A549 (cell line): ENCODE results near the gene SYTL2.

Source experiments
- CBX8 ChIP-seq: fragments of 200-600 bp; sonication (generic); IDR thresholded peaks from 2 replicates; pipeline ENCODE4 v1.6.1; 2016
- EP300 ChIP-seq, 2 experiments: fragments of >200 bp; sonication (Bioruptor Twin); formaldehyde crosslinking; IDR thresholded peaks; 2 replicates in 1 of 2; 3 replicates in 1 of 2; pipeline ENCODE4 v1.6.1; 2016 to 2017
- FOSL2 ChIP-seq, 2 experiments: fragments of 450-650 bp in 1 of 2; fragments of >200 bp in 1 of 2; sonication (Bioruptor Twin) in 1 of 2; formaldehyde crosslinking; IDR thresholded peaks; 2 replicates each; pipeline versions ENCODE4 v1.5.0 to v1.6.1; 2016 to 2020; ENCODE audit warnings: mild to moderate bottlenecking in 1 of 2, moderate library complexity in 1 of 2
- JUN ChIP-seq, 2 experiments: fragments of >200 bp; sonication (Bioruptor Twin); formaldehyde crosslinking; IDR thresholded peaks; 2 replicates in 1 of 2; 3 replicates in 1 of 2; pipeline ENCODE4 v1.6.1; 2016 to 2017
- MAFK ChIP-seq: fragments of 450-650 bp; IDR thresholded peaks from 2 replicates; pipeline ENCODE4 v1.6.1; 2014; ENCODE audit not compliant: partially characterized antibody
- MAZ ChIP-seq: fragments of 150-350 bp; IDR thresholded peaks from 2 replicates; pipeline ENCODE4 v1.6.1; 2014; ENCODE audit warnings: antibody characterized with exemption, low read depth, low read length, borderline replicate concordance
- POLR2A ChIP-seq: IDR thresholded peaks from 2 replicates; pipeline ENCODE4 v1.6.1; 2012; ENCODE audit warnings: mild to moderate bottlenecking, low read length
- SMC3 ChIP-seq: fragments of >200 bp; sonication (Bioruptor Twin); formaldehyde crosslinking; IDR thresholded peaks from 3 replicates; pipeline ENCODE4 v1.6.1; 2018; ENCODE audit warnings: inconsistent platforms
- SREBF2 ChIP-seq: fragments of 450-650 bp; IDR thresholded peaks from 2 replicates; pipeline ENCODE4 v1.6.1; 2014; ENCODE audit warnings: mild to moderate bottlenecking, moderate library complexity
- TF ChIP-seq, protein P1 (sequence below): fragments of 250-450 bp; sonication (Bioruptor Pico); IDR thresholded peaks from 2 replicates; pipeline ENCODE4 v1.5.0; 2021; ENCODE audit warnings: mild to moderate bottlenecking, moderate library complexity, borderline replicate concordance
- TF ChIP-seq, protein P2 (sequence below): fragments of >200 bp; sonication (Bioruptor Twin); formaldehyde crosslinking; IDR thresholded peaks from 3 replicates; pipeline ENCODE4 v1.5.1; 2016
- TF ChIP-seq, protein P3 (sequence below): fragments of >200 bp; sonication (Bioruptor Twin); formaldehyde crosslinking; IDR thresholded peaks from 3 replicates; pipeline ENCODE4 v1.6.1; 2016
- TF ChIP-seq, protein P4 (sequence below): IDR thresholded peaks from 2 replicates; pipeline ENCODE4 v1.6.1; 2012

DNA sequence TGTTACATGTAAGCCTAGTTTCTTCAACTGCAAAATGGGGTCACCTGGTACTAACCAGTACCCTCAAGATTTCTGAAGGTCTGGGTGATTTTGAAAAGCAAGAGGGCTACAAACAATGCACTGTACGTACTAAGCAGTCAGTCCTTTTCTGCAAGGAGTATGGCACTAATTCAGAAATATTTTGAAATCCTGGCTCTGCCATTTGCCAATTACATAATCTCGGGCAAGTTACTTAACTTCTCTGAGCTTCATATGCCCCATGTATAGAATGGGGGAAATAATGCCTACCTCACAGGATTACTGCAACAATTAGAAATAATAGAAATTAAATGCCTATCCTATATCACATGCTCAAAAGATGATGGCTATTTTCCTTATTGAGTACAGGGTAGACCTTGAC is 64.3 kb downstream of the SYTL2 start:
- TF ChIP-seq, protein P1, sequence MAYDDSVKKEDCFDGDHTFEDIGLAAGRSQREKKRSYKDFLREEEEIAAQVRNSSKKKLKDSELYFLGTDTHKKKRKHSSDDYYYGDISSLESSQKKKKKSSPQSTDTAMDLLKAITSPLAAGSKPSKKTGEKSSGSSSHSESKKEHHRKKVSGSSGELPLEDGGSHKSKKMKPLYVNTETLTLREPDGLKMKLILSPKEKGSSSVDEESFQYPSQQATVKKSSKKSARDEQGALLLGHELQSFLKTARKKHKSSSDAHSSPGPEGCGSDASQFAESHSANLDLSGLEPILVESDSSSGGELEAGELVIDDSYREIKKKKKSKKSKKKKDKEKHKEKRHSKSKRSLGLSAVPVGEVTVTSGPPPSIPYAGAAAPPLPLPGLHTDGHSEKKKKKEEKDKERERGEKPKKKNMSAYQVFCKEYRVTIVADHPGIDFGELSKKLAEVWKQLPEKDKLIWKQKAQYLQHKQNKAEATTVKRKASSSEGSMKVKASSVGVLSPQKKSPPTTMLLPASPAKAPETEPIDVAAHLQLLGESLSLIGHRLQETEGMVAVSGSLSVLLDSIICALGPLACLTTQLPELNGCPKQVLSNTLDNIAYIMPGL (CRISPR knock-in tag) = no peak
- TF ChIP-seq, protein P2, sequence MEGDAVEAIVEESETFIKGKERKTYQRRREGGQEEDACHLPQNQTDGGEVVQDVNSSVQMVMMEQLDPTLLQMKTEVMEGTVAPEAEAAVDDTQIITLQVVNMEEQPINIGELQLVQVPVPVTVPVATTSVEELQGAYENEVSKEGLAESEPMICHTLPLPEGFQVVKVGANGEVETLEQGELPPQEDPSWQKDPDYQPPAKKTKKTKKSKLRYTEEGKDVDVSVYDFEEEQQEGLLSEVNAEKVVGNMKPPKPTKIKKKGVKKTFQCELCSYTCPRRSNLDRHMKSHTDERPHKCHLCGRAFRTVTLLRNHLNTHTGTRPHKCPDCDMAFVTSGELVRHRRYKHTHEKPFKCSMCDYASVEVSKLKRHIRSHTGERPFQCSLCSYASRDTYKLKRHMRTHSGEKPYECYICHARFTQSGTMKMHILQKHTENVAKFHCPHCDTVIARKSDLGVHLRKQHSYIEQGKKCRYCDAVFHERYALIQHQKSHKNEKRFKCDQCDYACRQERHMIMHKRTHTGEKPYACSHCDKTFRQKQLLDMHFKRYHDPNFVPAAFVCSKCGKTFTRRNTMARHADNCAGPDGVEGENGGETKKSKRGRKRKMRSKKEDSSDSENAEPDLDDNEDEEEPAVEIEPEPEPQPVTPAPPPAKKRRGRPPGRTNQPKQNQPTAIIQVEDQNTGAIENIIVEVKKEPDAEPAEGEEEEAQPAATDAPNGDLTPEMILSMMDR = no peak
- no peak for TF ChIP-seq POLR2A
- TF ChIP-seq MAZ = no peak
- no peak for TF ChIP-seq SMC3
- TF ChIP-seq MAFK = no peak
- no peak for TF ChIP-seq EP300 (IDR thresholded peaks at IDR 0.05)
- TF ChIP-seq, protein P3, sequence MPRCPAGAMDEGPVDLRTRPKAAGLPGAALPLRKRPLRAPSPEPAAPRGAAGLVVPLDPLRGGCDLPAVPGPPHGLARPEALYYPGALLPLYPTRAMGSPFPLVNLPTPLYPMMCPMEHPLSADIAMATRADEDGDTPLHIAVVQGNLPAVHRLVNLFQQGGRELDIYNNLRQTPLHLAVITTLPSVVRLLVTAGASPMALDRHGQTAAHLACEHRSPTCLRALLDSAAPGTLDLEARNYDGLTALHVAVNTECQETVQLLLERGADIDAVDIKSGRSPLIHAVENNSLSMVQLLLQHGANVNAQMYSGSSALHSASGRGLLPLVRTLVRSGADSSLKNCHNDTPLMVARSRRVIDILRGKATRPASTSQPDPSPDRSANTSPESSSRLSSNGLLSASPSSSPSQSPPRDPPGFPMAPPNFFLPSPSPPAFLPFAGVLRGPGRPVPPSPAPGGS = no peak
- no peak for TF ChIP-seq FOSL2 (IDR thresholded peaks at IDR 0.05)
- no peak for TF ChIP-seq FOSL2 (CRISPR knock-in tag; IDR thresholded peaks at IDR 0.05)
- no peak for TF ChIP-seq SREBF2
- no peak for TF ChIP-seq CBX8
- TF ChIP-seq, protein P4, sequence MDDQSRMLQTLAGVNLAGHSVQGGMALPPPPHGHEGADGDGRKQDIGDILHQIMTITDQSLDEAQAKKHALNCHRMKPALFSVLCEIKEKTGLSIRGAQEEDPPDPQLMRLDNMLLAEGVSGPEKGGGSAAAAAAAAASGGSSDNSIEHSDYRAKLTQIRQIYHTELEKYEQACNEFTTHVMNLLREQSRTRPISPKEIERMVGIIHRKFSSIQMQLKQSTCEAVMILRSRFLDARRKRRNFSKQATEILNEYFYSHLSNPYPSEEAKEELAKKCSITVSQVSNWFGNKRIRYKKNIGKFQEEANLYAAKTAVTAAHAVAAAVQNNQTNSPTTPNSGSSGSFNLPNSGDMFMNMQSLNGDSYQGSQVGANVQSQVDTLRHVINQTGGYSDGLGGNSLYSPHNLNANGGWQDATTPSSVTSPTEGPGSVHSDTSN = no peak
- TF ChIP-seq JUN (IDR thresholded peaks at IDR 0.05) = no peak
